IMR-90 (cell line): ENCODE measurements around the gene FBXO31. TPM values are rescaled to one million over a fixed set of nuclear protein-coding genes. Genes with fewer than 3 reads are reported as not detected.

Source experiments
- ATAC-seq: fragments of 200-7000 bp; cut with Tn5 transposase; 2 replicates; pipeline ENCODE4 v1.9.1; 2020; ENCODE audit warnings: low read depth, mild to moderate bottlenecking, moderate library complexity
- BruUV-seq: library from RNA; stranded (reverse); fragments of 400-500 nt; replicated peaks from 2 replicates; lab custom pipeline; 2021; lab: Mats Ljungman, UMichigan
- CTCF ChIA-PET: fragments of 300-600 bp; formaldehyde crosslinking; extraction: SDS; loops from one replicate; lab custom pipeline; 2021; ENCODE audit warnings: antibody characterized with exemption; lab: Yijun Ruan, JAX
- POLR2A ChIA-PET: fragments of 300-600 bp; sonication (Branson Sonifier 250); formaldehyde crosslinking; loops from one replicate; lab custom pipeline; 2022; ENCODE audit warnings: antibody characterized with exemption; ENCODE audit not compliant: unreplicated experiment; lab: Charles Lee
- DNase-seq: peaks from one replicate; pipeline ENCODE4 v3.0.0; 2013
- H2AFZ ChIP-seq: replicated peaks from 2 replicates; pipeline ENCODE3; 2013; ENCODE audit warnings: low read length, mild to moderate bottlenecking; ENCODE audit not compliant: poor library complexity
- H2AK5ac ChIP-seq: 2 replicates; pipeline ENCODE4 v1.6.1; 2013; ENCODE audit warnings: low read depth, low read length, inconsistent platforms
- H2AK9ac ChIP-seq: replicated peaks from 2 replicates; pipeline ENCODE3; 2013; ENCODE audit warnings: mild to moderate bottlenecking, low read depth, low read length, moderate library complexity; ENCODE audit not compliant: poor library complexity
- H2BK120ac ChIP-seq: 2 replicates; pipeline ENCODE4 v1.6.1; 2013; ENCODE audit warnings: low read depth, low read length, inconsistent platforms
- H2BK15ac ChIP-seq: 3 replicates; pipeline ENCODE4 v1.6.1; 2013; ENCODE audit warnings: low read depth, low read length, inconsistent platforms
- H2BK20ac ChIP-seq: 2 replicates; pipeline ENCODE4 v1.6.1; 2013; ENCODE audit warnings: low read depth, mild to moderate bottlenecking, inconsistent platforms, low read length, moderate library complexity
- H2BK5ac ChIP-seq: 2 replicates; pipeline ENCODE4 v1.6.1; 2013; ENCODE audit warnings: mild to moderate bottlenecking, low read depth, low read length, inconsistent platforms; ENCODE audit not compliant: poor library complexity, severe bottlenecking
- H3K14ac ChIP-seq: replicated peaks from 2 replicates; pipeline ENCODE4 v1.6.1; 2013; ENCODE audit warnings: low read depth, low read length, inconsistent platforms
- H3K18ac ChIP-seq: 2 replicates; pipeline ENCODE4 v1.6.1; 2013; ENCODE audit warnings: low read depth, low read length, control low read depth
- H3K23ac ChIP-seq: 2 replicates; pipeline ENCODE4 v1.6.1; 2013; ENCODE audit warnings: low read depth, low read length, inconsistent platforms
- H3K27ac ChIP-seq: 2 replicates; pipeline ENCODE4 v1.5.1; 2013; ENCODE audit warnings: mild to moderate bottlenecking, control low read depth, low read length; ENCODE audit not compliant: insufficient read depth
- H3K27me3 ChIP-seq: 2 replicates; pipeline ENCODE4 v1.6.1; 2013; ENCODE audit warnings: low read length; ENCODE audit not compliant: control insufficient read depth, insufficient read depth
- H3K36me3 ChIP-seq: 2 replicates; pipeline ENCODE4 v1.6.1; 2013; ENCODE audit warnings: low read length, mixed read lengths; ENCODE audit not compliant: control insufficient read depth, insufficient read depth
- H3K4ac ChIP-seq: 2 replicates; pipeline ENCODE4 v1.6.1; 2013; ENCODE audit warnings: low read depth, low read length, inconsistent platforms
- H3K4me1 ChIP-seq: 2 replicates; pipeline ENCODE4 v1.6.1; 2013; ENCODE audit warnings: low read length, mixed read lengths; ENCODE audit not compliant: control insufficient read depth, insufficient read depth
- H3K4me2 ChIP-seq: 2 replicates; pipeline ENCODE4 v1.6.1; 2013; ENCODE audit warnings: low read depth, mild to moderate bottlenecking, control low read depth, low read length, moderate library complexity
- H3K4me3 ChIP-seq: 2 replicates; pipeline ENCODE4 v1.5.1; 2013; ENCODE audit warnings: low read depth, mild to moderate bottlenecking, control low read depth, low read length, moderate library complexity; ENCODE audit not compliant: insufficient read depth
- H3K56ac ChIP-seq: 2 replicates; pipeline ENCODE4 v1.6.1; 2013; ENCODE audit warnings: low read length, inconsistent platforms; ENCODE audit not compliant: insufficient read depth; ENCODE audit errors: extremely low read depth
- H3K79me1 ChIP-seq, 2 experiments: 2 replicates each; pipeline ENCODE4 v1.6.1; 2013; ENCODE audit warnings: low read length in 2 of 2, inconsistent platforms in 1 of 2, low read depth in 1 of 2
- H3K9ac ChIP-seq: 2 replicates; pipeline ENCODE4 v1.6.1; 2013; ENCODE audit warnings: low read depth, low read length, control low read depth
- H3K9me1 ChIP-seq: 2 replicates; pipeline ENCODE4 v1.6.1; 2013; ENCODE audit warnings: low read length, inconsistent platforms; ENCODE audit not compliant: insufficient read depth
- H3K9me3 ChIP-seq: 2 replicates; pipeline ENCODE4 v1.6.1; 2013; ENCODE audit warnings: low read length; ENCODE audit not compliant: control insufficient read depth, insufficient read depth
- H4K20me1 ChIP-seq: 2 replicates; pipeline ENCODE4 v1.6.1; 2013; ENCODE audit warnings: low read length, inconsistent platforms; ENCODE audit not compliant: insufficient read depth
- H4K5ac ChIP-seq: 2 replicates; pipeline ENCODE4 v1.6.1; 2013; ENCODE audit warnings: mild to moderate bottlenecking, low read depth, low read length, control low read depth
- H4K8ac ChIP-seq, 2 experiments: 2 replicates each; pipeline ENCODE4 v1.6.1; 2013; ENCODE audit warnings: low read depth in 2 of 2, low read length in 2 of 2, control low read depth in 1 of 2, inconsistent platforms in 1 of 2
- H4K91ac ChIP-seq: 2 replicates; pipeline ENCODE4 v1.6.1; 2013; ENCODE audit warnings: low read depth, low read length, inconsistent platforms; ENCODE audit not compliant: insufficient read depth
- BHLHE40 ChIP-seq: fragments of 150-350 bp; IDR thresholded peaks from 2 replicates; pipeline ENCODE4 v1.6.1; 2016; ENCODE audit warnings: mild to moderate bottlenecking, low read depth, low read length
- CEBPB ChIP-seq: IDR thresholded peaks from 2 replicates; pipeline ENCODE4 v1.6.1; 2012; ENCODE audit warnings: low read depth, low read length, improper control_type of control experiment
- CHD1 ChIP-seq: IDR thresholded peaks from 2 replicates; pipeline ENCODE4 v1.6.1; 2012; ENCODE audit warnings: low read depth, low read length, improper control_type of control experiment
- FOS ChIP-seq: fragments of 150-350 bp; IDR thresholded peaks from 2 replicates; pipeline ENCODE4 v1.6.1; 2016; ENCODE audit warnings: low read depth, low read length
- MAFK ChIP-seq: IDR thresholded peaks from 2 replicates; pipeline ENCODE4 v1.6.1; 2012; ENCODE audit warnings: low read depth, low read length, improper control_type of control experiment
- MAZ ChIP-seq: IDR thresholded peaks from 2 replicates; pipeline ENCODE4 v1.6.1; 2012; ENCODE audit warnings: low read depth, mild to moderate bottlenecking, low read length, improper control_type of control experiment, moderate library complexity, borderline replicate concordance
- MXI1 ChIP-seq: IDR thresholded peaks from 2 replicates; pipeline ENCODE4 v1.6.1; 2012; ENCODE audit warnings: low read depth, mild to moderate bottlenecking, low read length, moderate library complexity, borderline replicate concordance
- NFE2L2 ChIP-seq: fragments of 150-350 bp; IDR thresholded peaks from 2 replicates; pipeline ENCODE4 v1.6.1; 2016; ENCODE audit warnings: low read depth, mild to moderate bottlenecking, low read length
- RAD21 ChIP-seq: IDR thresholded peaks from 2 replicates; pipeline ENCODE4 v1.6.1; 2012; ENCODE audit warnings: low read length, improper control_type of control experiment
- SMC3 ChIP-seq: fragments of 150-350 bp; IDR thresholded peaks from 2 replicates; pipeline ENCODE4 v1.6.1; 2016; ENCODE audit warnings: low read depth, mild to moderate bottlenecking, antibody characterized with exemption, low read length, moderate library complexity
- WGBS, 2 experiments: methylation state at CpG; one replicate each; pipeline versions ENCODE4 v1.1.5 to v1.1.7; 2013; ENCODE audit warnings: missing lambda C conversion rate in 2 of 2; ENCODE audit not compliant: insufficient read length in 1 of 2; ENCODE audit errors: extremely low coverage in 2 of 2; 5-methylcytosine and 5-hydroxymethylcytosine counted together
- dilution Hi-C: fragments of 300-500 bp; cut with HindIII; formaldehyde crosslinking; loops from one replicate; pipeline ENCODE4 v1.14.3; 2018; ENCODE audit warnings: low sequenced_read_pairs; ENCODE audit not compliant: unreplicated experiment
- in situ Hi-C: fragments of 300-500 bp; cut with MboI; formaldehyde crosslinking; loops from 3 replicates; pipeline ENCODE4 v1.14.3; 2019; ENCODE audit warnings: low sequenced_read_pairs, inconsistent platforms, mixed read lengths
- intact Hi-C: fragments of 100-400 bp; cut with micrococcal nuclease; formaldehyde crosslinking; loops from 2 replicates; pipeline ENCODE4 v1.10.0; 2022
- polyA plus RNA-seq, 3 experiments: library from polyadenylated mRNA; depleted of rRNA; stranded (reverse); fragments of >200 nt; gene quantifications; 2 replicates each; pipeline ENCODE4 v1.2.3, GENCODE V29; 2012; ENCODE audit warnings: low replicate concordance in 1 of 3
- total RNA-seq: library from RNA; depleted of rRNA; stranded (reverse); fragments of >200 nt; gene quantifications from 2 replicates; pipeline ENCODE4 v1.2.3, GENCODE V29; 2012

The FBXO31 gene
- total and polyA plus RNA-seq, 2 of the 4 experiments (the other 2 are of a cell fraction): 10.4 to 16.9 TPM

- dilution Hi-C loops: no loop called here
Observed at GRCh38 chr16:87311387-87311786, 72.2 kb downstream of the FBXO31 start.

More at GRCh38 chr16:87311387-87311786, 72.2 kb downstream of the FBXO31 start:
- H3K9me1 ChIP-seq: no peaks in the 10 kb centered on the region
- H4K8ac ChIP-seq: no peak overlapping the region
- no peak overlapping the region for H2AK5ac ChIP-seq
- H2BK20ac ChIP-seq: no peak overlapping the region
- DNase-seq (no peak), ATAC-seq (no peak)
- H3K56ac ChIP-seq: no peak overlapping the region
- H2BK120ac ChIP-seq: no peak overlapping the region
- ChIA-PET CTCF (no interaction called here), POLR2A (no interaction called here)
- no peaks in the 10 kb centered on the region for H3K27me3 ChIP-seq
- no peak overlapping the region for H2AFZ ChIP-seq
- intact Hi-C loops: loop anchor here (10.0 kb wide), 1 partner anchor 323 kb away; no protein-coding TSS in a partner anchor
- H4K20me1 ChIP-seq: no peaks in the 10 kb centered on the region
- 88% methylated on average over 3 of the region's 5 CpGs; no CpG with 5 or more reads in 1 of the 2 experiments for WGBS, 2 experiments
- no peak overlapping the region for H3K4me3 ChIP-seq
- no peak overlapping the region for H3K18ac ChIP-seq
- no peaks in the 10 kb centered on the region for H3K36me3 ChIP-seq
- H4K5ac ChIP-seq: no peak overlapping the region
- no peaks in the 10 kb centered on the region for H3K4me1 ChIP-seq
- peaks cover 0 to 4% of the 10 kb centered on the region in 2 experiments; a peak in 1 of 4 replicates for H3K79me1 ChIP-seq
- no peak overlapping the region for H3K9ac ChIP-seq
- H3K27ac ChIP-seq: no peak overlapping the region
- H2AK9ac ChIP-seq: no peak overlapping the region
- H3K9me3 ChIP-seq: peaks cover 6% of the 10 kb centered on the region
- no peak overlapping the region for H3K14ac ChIP-seq
- H3K23ac ChIP-seq: no peak overlapping the region
- no peak overlapping the region for H2BK5ac ChIP-seq
- no TSS peak for BruUV-seq
- H4K91ac ChIP-seq: no peak overlapping the region
- in situ Hi-C loops: no loop called here
- TF ChIP-seq FOS (no peak), NFE2L2 (no peak), MAZ (no peak), CHD1 (no peak), BHLHE40 (no peak), RAD21 (no peak), MXI1 (no peak), SMC3 (no peak), MAFK (no peak), CEBPB (no peak)
- no peak overlapping the region for H3K4ac ChIP-seq
- H2BK15ac ChIP-seq: no peak overlapping the region
- H3K4me2 ChIP-seq: no peak overlapping the region
